Mesenchymal stem cell (in vitro differentiated cells and primary cell): ENCODE results near the gene RAB9B. TPM values are rescaled to one million over a fixed set of nuclear protein-coding genes. Genes with fewer than 3 reads are reported as not detected.
A peak's percentile ranks its signal among the peaks of the same experiment; 100 is the strongest.

Experiments used
- DNase-seq: peaks from one replicate; pipeline ENCODE4 v3.0.0-alpha.2; 2013
- H2AFZ ChIP-seq: one replicate; pipeline ENCODE4 v1.6.1; 2013; ENCODE audit warnings: low read depth, mild to moderate bottlenecking, control low read depth, inconsistent platforms, low read length, moderate library complexity
- H2AK5ac ChIP-seq: 2 replicates; pipeline ENCODE4 v1.6.1; 2013; ENCODE audit warnings: low read length, moderate library complexity, mild to moderate bottlenecking, inconsistent platforms; ENCODE audit not compliant: severe bottlenecking
- H2BK120ac ChIP-seq: one replicate; pipeline ENCODE4 v1.6.1; 2013; ENCODE audit warnings: low read depth, mild to moderate bottlenecking, inconsistent platforms, low read length, moderate library complexity
- H2BK12ac ChIP-seq, 2 experiments: one replicate each; pipeline ENCODE4 v1.6.1; 2013; ENCODE audit warnings: inconsistent platforms in 2 of 2, low read length in 2 of 2, mild to moderate bottlenecking in 2 of 2, moderate library complexity in 2 of 2, control low read depth in 1 of 2
- H2BK15ac ChIP-seq: one replicate; pipeline ENCODE4 v1.6.1; 2013; ENCODE audit warnings: mild to moderate bottlenecking, low read depth, inconsistent platforms; ENCODE audit not compliant: poor library complexity, severe bottlenecking
- H2BK5ac ChIP-seq: 2 replicates; pipeline ENCODE4 v1.6.1; 2013; ENCODE audit warnings: low read depth, mild to moderate bottlenecking, low read length, control low read depth, inconsistent platforms; ENCODE audit not compliant: poor library complexity, severe bottlenecking
- H3K14ac ChIP-seq, 2 experiments: one replicate each; pipeline ENCODE4 v1.6.1; 2013; ENCODE audit warnings: inconsistent platforms in 2 of 2, low read length in 2 of 2, control low read depth in 1 of 2, mild to moderate bottlenecking in 1 of 2, moderate library complexity in 1 of 2
- H3K18ac ChIP-seq, 2 experiments: one replicate each; pipeline ENCODE4 v1.6.1; 2013; ENCODE audit warnings: inconsistent platforms in 2 of 2, low read length in 2 of 2, control low read depth in 1 of 2, low read depth in 1 of 2, mild to moderate bottlenecking in 1 of 2
- H3K23ac ChIP-seq, 2 experiments: one replicate each; pipeline ENCODE4 v1.6.1; 2013; ENCODE audit warnings: inconsistent platforms in 2 of 2, low read length in 2 of 2, mild to moderate bottlenecking in 2 of 2, moderate library complexity in 2 of 2, control low read depth in 1 of 2
- H3K27ac ChIP-seq: 2 replicates; pipeline ENCODE4 v1.5.1; 2013; ENCODE audit warnings: mild to moderate bottlenecking, moderate library complexity, low read length, control low read depth, inconsistent platforms; ENCODE audit not compliant: poor library complexity, severe bottlenecking
- H3K27me3 ChIP-seq, 2 experiments: 2 replicates each; pipeline versions ENCODE4 v1.6.1 to v1.7.0; 2013; ENCODE audit warnings: low read length in 2 of 2, mild to moderate bottlenecking in 2 of 2, moderate library complexity in 2 of 2, control low read depth in 1 of 2, inconsistent platforms in 1 of 2; ENCODE audit not compliant: control insufficient read depth in 1 of 2, insufficient read depth in 1 of 2
- H3K36me3 ChIP-seq, 2 experiments: 2 replicates each; pipeline versions ENCODE4 v1.6.1 to v1.7.0; 2013; ENCODE audit warnings: low read length in 2 of 2, control low read depth in 1 of 2, inconsistent platforms in 1 of 2, low read depth in 1 of 2, mild to moderate bottlenecking in 1 of 2; ENCODE audit not compliant: insufficient read depth in 2 of 2, control insufficient read depth in 1 of 2
- H3K4ac ChIP-seq, 2 experiments: one replicate each; pipeline ENCODE4 v1.6.1; 2013; ENCODE audit warnings: inconsistent platforms in 2 of 2, low read length in 2 of 2, mild to moderate bottlenecking in 2 of 2, moderate library complexity in 2 of 2, control low read depth in 1 of 2, low read depth in 1 of 2
- H3K4me1 ChIP-seq: 2 replicates; pipeline ENCODE4 v1.6.1; 2013; ENCODE audit warnings: low read depth, low read length, control low read depth; ENCODE audit not compliant: control insufficient read depth, insufficient read depth
- H3K4me2 ChIP-seq: 2 replicates; pipeline ENCODE4 v1.6.1; 2013; ENCODE audit warnings: low read length, mild to moderate bottlenecking, inconsistent platforms; ENCODE audit not compliant: poor library complexity, severe bottlenecking
- H3K4me3 ChIP-seq, 2 experiments: 2 replicates each; pipeline versions ENCODE4 v1.5.1 to v1.7.0; 2013; ENCODE audit warnings: low read length in 2 of 2, mild to moderate bottlenecking in 2 of 2, control low read depth in 1 of 2, low read depth in 1 of 2; ENCODE audit not compliant: insufficient read depth in 1 of 2
- H3K79me1 ChIP-seq: replicated peaks from 2 replicates; pipeline ENCODE4 v1.6.1; 2013; ENCODE audit warnings: mild to moderate bottlenecking, control low read depth, low read length, inconsistent platforms; ENCODE audit not compliant: poor library complexity, severe bottlenecking
- H3K9ac ChIP-seq: 2 replicates; pipeline ENCODE4 v1.7.0; 2013; ENCODE audit warnings: mild to moderate bottlenecking, low read length, moderate library complexity
- H3K9me3 ChIP-seq: 2 replicates; pipeline ENCODE4 v1.7.0; 2013; ENCODE audit warnings: mild to moderate bottlenecking, low read length; ENCODE audit not compliant: control insufficient read depth
- H4K8ac ChIP-seq: one replicate; pipeline ENCODE4 v1.6.1; 2013; ENCODE audit warnings: inconsistent platforms, mild to moderate bottlenecking, low read length, moderate library complexity
- H4K91ac ChIP-seq: one replicate; pipeline ENCODE4 v1.6.1; 2013; ENCODE audit warnings: mild to moderate bottlenecking, low read length, inconsistent platforms
- WGBS: methylation state at CpG from one replicate; pipeline ENCODE4 v1.1.7; 2013; ENCODE audit warnings: mixed read lengths; 5-methylcytosine and 5-hydroxymethylcytosine counted together
- polyA plus RNA-seq, 2 experiments: library from polyadenylated mRNA; stranded (reverse); fragments of 200-250 nt; gene quantifications; one replicate each; pipeline ENCODE4 v1.2.3, GENCODE V29; 2013

RAB9B gene
- 0.33 TPM for polyA plus RNA-seq (2013, experiment 1 of 2)
- 0.44 TPM for polyA plus RNA-seq (2013, experiment 2 of 2)

GRCh38 chrX:103831803-103832544 is at the start of gene RAB9B:
RAB9B (minus strand) TSS chrX:103832257; CDS start chrX:103825784, 6,473 bp downstream.
- Histone ChIP-seq H2BK15ac (no peak within 1 kb of the TSS), H3K4me3 (peak within 1 kb of the TSS; percentile 51 to 77), H3K27me3 (peaks cover 0 to 27% of the 10 kb centered on the region in 2 experiments), H3K27ac (no peak within 1 kb of the TSS), H2BK5ac (no peak within 1 kb of the TSS), H2BK12ac (no peak within 1 kb of the TSS), H3K23ac (no peak within 1 kb of the TSS), H3K4ac (no peak within 1 kb of the TSS), H3K9ac (peak within 1 kb of the TSS; percentile 63), H2AFZ (peak within 1 kb of the TSS; percentile 33), H3K4me2 (peak within 1 kb of the TSS; percentile 47), H3K18ac (no peak within 1 kb of the TSS), H3K14ac (no peak within 1 kb of the TSS), H3K9me3 (no peaks in the 10 kb centered on the region), H2BK120ac (no peak within 1 kb of the TSS), H4K8ac (no peak within 1 kb of the TSS), H3K79me1 (no peaks in the 10 kb centered on the region), H3K36me3 (no peaks in the 10 kb centered on the region), H4K91ac (no peak within 1 kb of the TSS), H3K4me1 (peaks cover 2% of the 10 kb centered on the region), H2AK5ac (no peak within 1 kb of the TSS)
- DNase-seq: peak; percentile 32
- WGBS: 1% methylated on average over 31 of the region's 54 CpGs

DNA sequence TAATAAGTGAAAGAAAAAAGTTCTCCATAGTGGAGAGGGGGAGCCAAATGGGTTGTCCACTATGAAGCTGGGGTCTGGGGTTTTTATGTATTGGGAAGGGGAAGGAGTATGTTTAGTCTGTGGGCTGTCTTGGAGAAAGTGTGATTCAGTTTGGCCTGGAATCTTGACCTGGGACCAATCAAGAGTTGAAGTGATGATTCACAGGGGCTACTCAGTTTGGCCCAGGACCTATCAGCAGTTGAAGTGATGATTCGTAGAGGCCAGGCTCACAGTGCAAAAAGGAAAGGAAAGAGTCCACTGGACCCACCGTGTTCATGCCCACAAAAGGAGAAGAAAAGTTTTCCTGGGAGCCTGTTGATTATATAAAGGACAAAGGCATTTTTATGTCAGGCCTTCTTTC is 47.3 kb upstream of the RAB9B start:
- Histone ChIP-seq H3K18ac (no peak overlapping the region), H2BK120ac (no peak overlapping the region), H2BK5ac (no peak overlapping the region), H3K4me3 (no peak overlapping the region), H3K27me3 (peaks cover 0 to 5% of the 10 kb centered on the region in 2 experiments), H3K9ac (no peak overlapping the region), H2AFZ (no peak overlapping the region), H2BK12ac (no peak overlapping the region), H3K79me1 (no peaks in the 10 kb centered on the region), H3K14ac (no peak overlapping the region), H3K36me3 (no peaks in the 10 kb centered on the region), H3K9me3 (no peaks in the 10 kb centered on the region), H2BK15ac (no peak overlapping the region), H3K4ac (no peak overlapping the region), H4K91ac (no peak overlapping the region), H4K8ac (no peak overlapping the region), H2AK5ac (no peak overlapping the region), H3K4me1 (no peaks in the 10 kb centered on the region), H3K23ac (no peak overlapping the region), H3K4me2 (no peak overlapping the region), H3K27ac (no peak overlapping the region)
- peak; percentile 28 for DNase-seq
- WGBS: 24% methylated on average over 2 of the region's 2 CpGs

GRCh38 chrX:103878466-103879122 is 46.5 kb upstream of the RAB9B start:
- H2BK15ac ChIP-seq: no peak overlapping the region
- DNase-seq: peak; percentile 60
- no peak overlapping the region for H3K9ac ChIP-seq
- no peak overlapping the region for H2BK5ac ChIP-seq
- no peaks in the 10 kb centered on the region for H3K4me1 ChIP-seq
- no peak overlapping the region for H3K14ac ChIP-seq
- 67% methylated on average over 6 of the region's 8 CpGs for WGBS
- no peak overlapping the region for H2BK12ac ChIP-seq
- no peak overlapping the region for H2AFZ ChIP-seq
- no peak overlapping the region for H4K91ac ChIP-seq
- no peak overlapping the region for H4K8ac ChIP-seq
- H3K18ac ChIP-seq: no peak overlapping the region
- no peaks in the 10 kb centered on the region for H3K79me1 ChIP-seq
- H3K27me3 ChIP-seq: peaks cover 0 to 5% of the 10 kb centered on the region in 2 experiments
- no peak overlapping the region for H3K4ac ChIP-seq
- no peaks in the 10 kb centered on the region for H3K36me3 ChIP-seq
- no peak overlapping the region for H3K4me2 ChIP-seq
- H2BK120ac ChIP-seq: no peak overlapping the region
- no peak overlapping the region for H2AK5ac ChIP-seq
- no peaks in the 10 kb centered on the region for H3K9me3 ChIP-seq
- H3K23ac ChIP-seq: no peak overlapping the region
- H3K4me3 ChIP-seq: no peak overlapping the region
- H3K27ac ChIP-seq: no peak overlapping the region

- no peak overlapping the region for H3K18ac ChIP-seq
- no peaks in the 10 kb centered on the region for H3K9me3 ChIP-seq
- H3K9ac ChIP-seq: no peak overlapping the region
- no peak overlapping the region for H2BK15ac ChIP-seq
- no peak overlapping the region for H3K14ac ChIP-seq
- no peak overlapping the region for H2BK120ac ChIP-seq
- H3K27ac ChIP-seq: no peak overlapping the region
- H3K4me1 ChIP-seq: no peaks in the 10 kb centered on the region
- H2BK5ac ChIP-seq: no peak overlapping the region
- no peak overlapping the region for H3K4me2 ChIP-seq
- H3K4ac ChIP-seq: no peak overlapping the region
- no peak overlapping the region for H2AFZ ChIP-seq
- H3K79me1 ChIP-seq: no peaks in the 10 kb centered on the region
- no peak overlapping the region for H3K4me3 ChIP-seq
- H3K36me3 ChIP-seq: no peaks in the 10 kb centered on the region
- WGBS: 57% methylated on average over 1 of the region's 3 CpGs
- H4K8ac ChIP-seq: no peak overlapping the region
- H2AK5ac ChIP-seq: no peak overlapping the region
- no peak overlapping the region for H2BK12ac ChIP-seq
- no peak for DNase-seq
- H3K23ac ChIP-seq: no peak overlapping the region
- H3K27me3 ChIP-seq: peaks cover 0 to 5% of the 10 kb centered on the region in 2 experiments
- no peak overlapping the region for H4K91ac ChIP-seq
Measured at GRCh38 chrX:103877571-103877970, 45.5 kb upstream of the RAB9B start.
